PC-9 (cell line): ENCODE measurements around the gene CKAP2L. TPM values are rescaled to one million over a fixed set of nuclear protein-coding genes. Genes with fewer than 3 reads are reported as not detected.

Experiments used
- BruUV-seq: library from RNA; stranded (reverse); fragments of 400-500 nt; replicated peaks from 2 replicates; lab custom pipeline; 2021; lab: Mats Ljungman, UMichigan
- CTCF ChIA-PET: fragments of 300-600 bp; sonication (Branson Sonifier 250); formaldehyde crosslinking; loops from one replicate; lab custom pipeline; 2022; ENCODE audit warnings: antibody characterized with exemption; lab: Charles Lee
- POLR2A ChIA-PET: fragments of 300-600 bp; sonication (Branson Sonifier 250); formaldehyde crosslinking; loops from one replicate; lab custom pipeline; 2022; ENCODE audit warnings: antibody characterized with exemption; ENCODE audit not compliant: unreplicated experiment; lab: Charles Lee
- DNase-seq, 2 experiments: peaks; one replicate each; pipeline versions ENCODE4 v3.0.0 to v3.0.0-alpha.2; 2015 to 2022; ENCODE audit warnings: mixed read lengths in 1 of 2
- H2AFZ ChIP-seq: fragments of 200-600 bp; sonication (generic); 2 replicates; pipeline ENCODE4 v1.8.1; 2017; ENCODE audit warnings: antibody characterized with exemption
- H3F3A ChIP-seq: fragments of 200-600 bp; sonication (generic); 2 replicates; pipeline ENCODE4 v1.8.1; 2017; ENCODE audit warnings: antibody characterized with exemption, mild to moderate bottlenecking, low read depth; ENCODE audit not compliant: insufficient read depth
- H3K27ac ChIP-seq: fragments of 200-600 bp; sonication (generic); 2 replicates; pipeline ENCODE4 v1.6.1; 2016; ENCODE audit warnings: mixed run types
- H3K27me3 ChIP-seq: fragments of 200-600 bp; sonication (generic); 2 replicates; pipeline ENCODE4 v1.6.1; 2016; ENCODE audit warnings: low read depth, mixed run types; ENCODE audit not compliant: insufficient read depth
- H3K36me3 ChIP-seq: fragments of 200-600 bp; sonication (generic); 2 replicates; pipeline ENCODE4 v1.6.1; 2016; ENCODE audit warnings: low read depth, mixed run types
- H3K4me1 ChIP-seq: fragments of 200-600 bp; sonication (generic); replicated peaks from 2 replicates; pipeline ENCODE4 v1.6.1; 2016; ENCODE audit warnings: mixed run types; ENCODE audit not compliant: insufficient read depth
- H3K4me2 ChIP-seq: fragments of 200-600 bp; sonication (generic); 2 replicates; pipeline ENCODE4 v1.6.1; 2017; ENCODE audit warnings: mixed run types
- H3K4me3 ChIP-seq: fragments of 200-600 bp; sonication (generic); 2 replicates; pipeline ENCODE4 v1.6.1; 2016; ENCODE audit warnings: mixed run types
- H3K79me2 ChIP-seq: fragments of 200-600 bp; sonication (generic); 2 replicates; pipeline ENCODE4 v1.6.1; 2017; ENCODE audit warnings: low read depth, mixed run types
- H3K9me2 ChIP-seq: fragments of 200-600 bp; sonication (generic); 2 replicates; pipeline ENCODE4 v1.8.1; 2017; ENCODE audit warnings: mild to moderate bottlenecking; ENCODE audit not compliant: insufficient read depth
- H3K9me3 ChIP-seq: fragments of 200-600 bp; sonication (generic); 2 replicates; pipeline ENCODE4 v1.8.1; 2016; ENCODE audit warnings: low read depth; ENCODE audit not compliant: insufficient read depth
- H4K20me1 ChIP-seq: fragments of 200-600 bp; sonication (generic); 2 replicates; pipeline ENCODE4 v1.8.1; 2017; ENCODE audit not compliant: insufficient read depth
- CTCF ChIP-seq: fragments of 200-600 bp; sonication (generic); conservative IDR thresholded peaks from 2 replicates; pipeline ENCODE4 v1.6.1; 2017; ENCODE audit warnings: mixed run types, antibody characterized with exemption, mild to moderate bottlenecking, moderate library complexity
- EZH2 ChIP-seq: fragments of 200-600 bp; sonication (generic); IDR thresholded peaks from 2 replicates; pipeline ENCODE4 v1.8.0; 2017; ENCODE audit warnings: antibody characterized with exemption, low read depth
- intact Hi-C: fragments of 100-400 bp; cut with micrococcal nuclease; formaldehyde crosslinking; loops from one replicate; pipeline ENCODE4 v1.10.0; 2022; ENCODE audit not compliant: unreplicated experiment
- total RNA-seq: library from RNA; stranded (reverse); gene quantifications from 2 replicates; pipeline ENCODE4 v1.2.3, GENCODE V29; 2021

The CKAP2L gene
- total RNA-seq, 1 experiment from 2014 or later = 28.7 TPM

- DNase-seq = no peak
- H2AFZ ChIP-seq = no peak overlapping the region
- H3K27ac ChIP-seq = no peak overlapping the region
- no peaks in the 10 kb centered on the region for H3K9me2 ChIP-seq
- H3K27me3 ChIP-seq = no peaks in the 10 kb centered on the region
- peaks cover 19% of the 10 kb centered on the region; the same call in 1 of the 2 replicates for H3F3A ChIP-seq
- TF ChIP-seq CTCF (no peak), EZH2 (no peak)
- H3K4me1 ChIP-seq = peaks cover 5% of the 10 kb centered on the region
- no peak overlapping the region for H3K4me3 ChIP-seq
- BruUV-seq = no TSS peak
- H4K20me1 ChIP-seq = no peaks in the 10 kb centered on the region
- intact Hi-C loops = no loop called here
- no peaks in the 10 kb centered on the region for H3K79me2 ChIP-seq
- no peak overlapping the region for H3K4me2 ChIP-seq
- H3K36me3 ChIP-seq = no peaks in the 10 kb centered on the region
- POLR2A ChIA-PET = interaction anchor here (0.6 kb wide), 1 partner anchor 372 kb away, joined by 4 read pairs; no protein-coding TSS in a partner anchor
- no peaks in the 10 kb centered on the region; the same call in 1 of the 2 replicates for H3K9me3 ChIP-seq
- CTCF ChIA-PET = no interaction called here
Measured at GRCh38 chr2:112772322-112772721, 7.9 kb upstream of the CKAP2L start.

- POLR2A ChIA-PET = no interaction called here
- Histone ChIP-seq H3K4me3 (no peak overlapping the region), H3K27me3 (no peaks in the 10 kb centered on the region), H3K4me2 (no peak overlapping the region), H3F3A (peaks cover 14% of the 10 kb centered on the region; the same call in 1 of the 2 replicates), H3K79me2 (peaks cover 9% of the 10 kb centered on the region), H3K9me3 (no peaks in the 10 kb centered on the region), H4K20me1 (no peaks in the 10 kb centered on the region), H2AFZ (no peak overlapping the region), H3K27ac (peak overlapping the region; percentile 9; the same call in 1 of the 2 replicates), H3K9me2 (no peaks in the 10 kb centered on the region), H3K4me1 (peaks cover 19% of the 10 kb centered on the region), H3K36me3 (no peaks in the 10 kb centered on the region)
- peak; percentile 44; the same call in 1 of the 2 replicates for TF ChIP-seq CTCF
- no peak for TF ChIP-seq EZH2
- DNase-seq = peak in 1 of 2 experiments; percentile 78
- CTCF ChIA-PET = no interaction called here
- intact Hi-C loops = no loop called here
- no TSS peak for BruUV-seq
Measured at GRCh38 chr2:112768432-112768831, 4.0 kb upstream of the CKAP2L start.

- no peak overlapping the region for H3K4me3 ChIP-seq
- no peaks in the 10 kb centered on the region for H3K36me3 ChIP-seq
- H3K9me2 ChIP-seq = no peaks in the 10 kb centered on the region
- no peak overlapping the region for H3K4me2 ChIP-seq
- no peak for DNase-seq
- TF ChIP-seq EZH2 (no peak), CTCF (no peak)
- ChIA-PET POLR2A (no interaction called here), CTCF (no interaction called here)
- H3K79me2 ChIP-seq = peaks cover 15% of the 10 kb centered on the region
- H2AFZ ChIP-seq = no peak overlapping the region
- intact Hi-C loops = no loop called here
- no peaks in the 10 kb centered on the region for H4K20me1 ChIP-seq
- H3K27ac ChIP-seq = peak overlapping the region; percentile 9; the same call in 1 of the 2 replicates
- H3K4me1 ChIP-seq = peaks cover 25% of the 10 kb centered on the region
- BruUV-seq = no TSS peak
- H3K9me3 ChIP-seq = no peaks in the 10 kb centered on the region
- peaks cover 14% of the 10 kb centered on the region; the same call in 1 of the 2 replicates for H3F3A ChIP-seq
- no peaks in the 10 kb centered on the region for H3K27me3 ChIP-seq
Measured at GRCh38 chr2:112767693-112768330, 3.4 kb upstream of the CKAP2L start.
